K562 treated with DMSO at 1 percent for 48 hours (cell line): Measurements from ENCODE around the gene VTA1. TPM values are rescaled to one million over a fixed set of nuclear protein-coding genes. Genes with fewer than 3 reads are reported as not detected.

Experiments used
- total RNA-seq: library from RNA; unstranded; fragments of 300-600 nt; gene quantifications from 2 replicates; pipeline ENCODE4 v1.2.3, GENCODE V29; 2022; ENCODE audit warnings: low replicate concordance; ENCODE audit errors: extremely low read depth

The VTA1 gene, protein sequence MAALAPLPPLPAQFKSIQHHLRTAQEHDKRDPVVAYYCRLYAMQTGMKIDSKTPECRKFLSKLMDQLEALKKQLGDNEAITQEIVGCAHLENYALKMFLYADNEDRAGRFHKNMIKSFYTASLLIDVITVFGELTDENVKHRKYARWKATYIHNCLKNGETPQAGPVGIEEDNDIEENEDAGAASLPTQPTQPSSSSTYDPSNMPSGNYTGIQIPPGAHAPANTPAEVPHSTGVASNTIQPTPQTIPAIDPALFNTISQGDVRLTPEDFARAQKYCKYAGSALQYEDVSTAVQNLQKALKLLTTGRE
- not detected in 2 replicates for total RNA-seq

DNA sequence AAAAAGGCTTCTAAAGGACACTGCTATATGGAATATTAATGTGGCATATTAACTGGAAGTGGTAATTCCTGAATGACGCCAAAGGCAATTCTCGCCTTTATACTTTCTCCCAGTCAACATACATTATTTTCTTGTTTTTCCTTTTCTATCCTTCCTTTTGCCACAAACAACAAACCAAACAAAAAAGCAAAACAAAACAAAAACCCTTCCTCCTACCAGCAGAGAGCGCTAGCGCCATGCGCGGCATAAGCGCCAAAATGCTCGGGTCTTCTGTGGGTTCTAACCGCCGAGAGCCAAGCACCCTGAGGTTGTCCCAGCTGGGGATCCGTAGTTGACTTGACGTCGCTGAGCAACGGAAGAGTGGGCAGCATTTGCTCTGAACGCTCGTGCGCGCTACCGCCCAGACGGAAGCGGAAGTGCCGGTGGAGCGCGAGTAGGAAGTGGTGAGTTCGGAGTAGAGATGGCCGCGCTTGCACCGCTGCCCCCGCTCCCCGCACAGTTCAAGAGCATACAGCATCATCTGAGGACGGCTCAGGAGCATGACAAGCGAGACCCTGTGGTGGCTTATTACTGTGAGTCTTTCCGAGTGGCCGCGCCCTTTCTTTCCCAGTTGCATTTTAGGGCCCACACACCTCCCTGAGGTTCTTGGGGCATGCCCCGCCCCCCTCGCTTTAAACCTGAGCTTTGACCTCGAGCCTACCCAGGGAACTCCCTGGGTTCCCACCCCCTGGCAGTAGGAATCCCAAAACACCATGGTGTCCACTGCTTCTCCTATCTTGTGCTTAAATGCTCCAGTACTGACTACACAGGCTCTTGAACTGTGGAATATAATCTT, at the start of gene VTA1, which contains the start of gene NMBR:
Gene VTA1 (plus strand): TSS at position 436 of the 835 bp plus-strand sequence. CDS start 25 bp downstream, at position 461.
Gene NMBR (minus strand): TSS at position 295 of the 835 bp plus-strand sequence. CDS start 58,464 bp downstream, outside the sequence.

DNA sequence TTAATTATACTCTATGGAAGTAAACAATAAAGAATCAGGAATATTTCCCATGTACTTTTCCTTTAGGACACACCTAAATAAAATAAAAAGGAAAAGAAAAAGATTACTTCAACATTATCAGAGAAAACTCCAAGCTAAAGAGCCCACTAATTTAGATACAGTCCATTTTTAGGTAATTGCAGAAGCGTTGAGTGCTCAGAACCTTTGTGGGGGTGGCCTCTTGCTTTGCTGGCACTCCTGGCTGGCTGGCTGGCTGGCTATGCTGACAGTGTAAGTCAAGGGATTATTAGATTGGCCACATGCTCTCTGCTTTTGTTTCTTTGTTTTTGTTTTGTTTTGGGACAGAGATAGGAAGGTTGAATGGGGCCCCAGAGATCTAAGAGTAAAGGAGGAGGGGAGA, 14.4 kb upstream of the VTA1 start, which contains the start of gene GJE1:
Gene GJE1 (plus strand): TSS at position 301 of the 400 bp plus-strand sequence. CDS start 234 bp downstream, outside the sequence.

Other genes starting within 250 kb of the VTA1 start
- gene GJE1, start 14.3 kb upstream of the VTA1 start, total RNA-seq = not detected in 2 replicates
- not detected in 2 replicates for gene NMBR, start 141 bp upstream of the VTA1 start, total RNA-seq
- gene ADGRG6, start 154.7 kb downstream of the VTA1 start, total RNA-seq = not detected in 2 replicates